HL-60 (cell line): ENCODE results near the gene CRYBG2.

Experiments used
- DNase-seq, 2 experiments: peaks; one replicate each; pipeline ENCODE4 v3.0.0-alpha.2; 2010 to 2020; ENCODE audit warnings: low read depth in 1 of 2, low spot score in 1 of 2
- H3K27ac ChIP-seq: fragments of 250-450 bp; sonication (Bioruptor Pico); replicated peaks from 2 replicates; pipeline ENCODE4 v1.5.1; 2020; ENCODE audit warnings: mild to moderate bottlenecking, moderate library complexity
- H3K27me3 ChIP-seq: fragments of 250-450 bp; sonication (Bioruptor Pico); 2 replicates; pipeline ENCODE4 v1.5.1; 2021; ENCODE audit warnings: mild to moderate bottlenecking, moderate library complexity; ENCODE audit not compliant: insufficient read depth, poor library complexity, severe bottlenecking
- H3K4me3 ChIP-seq: replicated peaks from 2 replicates; pipeline ENCODE4 v1.5.1; 2011; ENCODE audit warnings: mild to moderate bottlenecking, control low read depth, low read length; ENCODE audit not compliant: insufficient read depth
- GABPA ChIP-seq: IDR thresholded peaks from 2 replicates; pipeline ENCODE4 v1.6.1; 2012; ENCODE audit warnings: low read depth
- POLR2AphosphoS5 ChIP-seq: IDR thresholded peaks from 2 replicates; pipeline ENCODE4 v1.6.1; 2012; ENCODE audit warnings: low read depth
- REST ChIP-seq: IDR thresholded peaks from 2 replicates; pipeline ENCODE4 v1.6.1; 2012; ENCODE audit warnings: low read depth; ENCODE audit not compliant: insufficient replicate concordance
- SPI1 ChIP-seq: IDR thresholded peaks from 2 replicates; pipeline ENCODE4 v1.6.1; 2012; ENCODE audit warnings: low read depth, mild to moderate bottlenecking, borderline replicate concordance
- TF ChIP-seq, protein P1 (sequence below): IDR thresholded peaks from one replicate; pipeline ENCODE4 v1.5.1; 2011; ENCODE audit warnings: low read length, control low read depth, inconsistent platforms; ENCODE audit not compliant: insufficient read depth

Gene CRYBG2

DNA sequence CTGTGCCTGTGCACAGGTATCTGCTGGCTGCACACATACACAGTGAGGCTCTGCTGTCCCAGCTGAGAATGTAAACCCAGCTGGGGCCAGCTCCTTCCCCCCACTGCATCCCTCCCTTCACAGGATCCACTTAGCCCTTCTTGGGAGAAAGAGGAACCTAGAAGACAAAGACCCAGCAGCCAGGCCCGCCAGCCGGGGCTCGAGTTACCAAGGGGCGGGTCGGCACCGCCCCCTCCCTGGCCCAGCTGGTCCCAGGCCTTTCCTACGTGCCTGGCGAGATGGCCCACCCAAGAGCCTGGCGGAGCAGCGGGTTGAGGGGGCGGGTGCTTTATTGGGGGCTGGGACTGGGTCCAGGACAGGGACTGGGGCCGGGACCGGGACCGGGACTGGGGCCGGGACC is 72.0 kb downstream of the CRYBG2 start:
- Histone ChIP-seq H3K27ac (no peak overlapping the region), H3K27me3 (no peaks in the 10 kb centered on the region), H3K4me3 (no peak overlapping the region; the same call in 1 of the 2 replicates)
- TF ChIP-seq REST (no peak), POLR2AphosphoS5 (no peak), GABPA (no peak), SPI1 (no peak)
- TF ChIP-seq, protein P1, sequence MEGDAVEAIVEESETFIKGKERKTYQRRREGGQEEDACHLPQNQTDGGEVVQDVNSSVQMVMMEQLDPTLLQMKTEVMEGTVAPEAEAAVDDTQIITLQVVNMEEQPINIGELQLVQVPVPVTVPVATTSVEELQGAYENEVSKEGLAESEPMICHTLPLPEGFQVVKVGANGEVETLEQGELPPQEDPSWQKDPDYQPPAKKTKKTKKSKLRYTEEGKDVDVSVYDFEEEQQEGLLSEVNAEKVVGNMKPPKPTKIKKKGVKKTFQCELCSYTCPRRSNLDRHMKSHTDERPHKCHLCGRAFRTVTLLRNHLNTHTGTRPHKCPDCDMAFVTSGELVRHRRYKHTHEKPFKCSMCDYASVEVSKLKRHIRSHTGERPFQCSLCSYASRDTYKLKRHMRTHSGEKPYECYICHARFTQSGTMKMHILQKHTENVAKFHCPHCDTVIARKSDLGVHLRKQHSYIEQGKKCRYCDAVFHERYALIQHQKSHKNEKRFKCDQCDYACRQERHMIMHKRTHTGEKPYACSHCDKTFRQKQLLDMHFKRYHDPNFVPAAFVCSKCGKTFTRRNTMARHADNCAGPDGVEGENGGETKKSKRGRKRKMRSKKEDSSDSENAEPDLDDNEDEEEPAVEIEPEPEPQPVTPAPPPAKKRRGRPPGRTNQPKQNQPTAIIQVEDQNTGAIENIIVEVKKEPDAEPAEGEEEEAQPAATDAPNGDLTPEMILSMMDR: no peak
- peak in 1 of 2 experiments; percentile 57 for DNase-seq

DNA sequence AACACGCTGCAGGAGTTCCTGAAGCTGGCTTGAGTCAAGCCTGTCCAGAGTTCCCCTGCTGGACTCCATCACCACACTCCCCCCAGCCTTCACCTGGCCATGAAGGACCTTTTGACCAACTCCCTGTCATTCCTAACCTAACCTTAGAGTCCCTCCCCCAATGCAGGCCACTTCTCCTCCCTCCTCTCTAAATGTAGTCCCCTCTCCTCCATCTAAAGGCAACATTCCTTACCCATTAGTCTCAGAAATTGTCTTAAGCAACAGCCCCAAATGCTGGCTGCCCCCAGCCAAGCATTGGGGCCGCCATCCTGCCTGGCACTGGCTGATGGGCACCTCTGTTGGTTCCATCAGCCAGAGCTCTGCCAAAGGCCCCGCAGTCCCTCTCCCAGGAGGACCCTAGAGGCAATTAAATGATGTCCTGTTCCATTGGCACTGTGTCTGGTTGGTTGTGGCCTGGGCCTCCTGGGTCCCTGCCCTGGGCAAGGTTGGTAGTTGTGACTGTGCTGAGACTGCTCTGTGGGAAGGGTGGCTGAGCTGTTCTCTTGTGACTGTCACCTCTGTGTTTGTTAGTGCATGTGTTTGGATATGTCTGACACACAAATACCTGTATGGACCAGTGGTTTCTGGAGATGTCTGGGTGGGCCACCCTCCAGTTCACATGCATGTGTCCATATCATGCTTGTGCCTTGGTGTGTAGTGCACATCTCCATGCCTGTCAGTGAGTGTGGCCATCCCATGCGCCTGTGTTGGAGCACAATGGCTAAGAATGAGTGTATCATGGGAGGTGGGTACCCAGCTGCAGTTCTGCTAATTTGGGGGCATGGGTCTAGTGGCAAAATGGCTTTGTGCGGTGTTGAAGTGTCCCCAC is 72.6 kb downstream of the CRYBG2 start:
- H3K27ac ChIP-seq: no peak overlapping the region; the same call in 1 of the 2 replicates

GRCh38 chr1:26280333-26281042 is 73.4 kb downstream of the CRYBG2 start:
- no peak for TF ChIP-seq GABPA
- peak; percentile 43; the same call in 1 of the 2 replicates for TF ChIP-seq SPI1
- TF ChIP-seq, protein P1: no peak
- 0 out of 2 replicates have a peak, but pooled peaks have one; percentile 10 for TF ChIP-seq POLR2AphosphoS5
- no peak for TF ChIP-seq REST
- H3K27me3 ChIP-seq: no peaks in the 10 kb centered on the region
- peak overlapping the region; percentile 88 for H3K27ac ChIP-seq
- peak; percentile 62 to 83 for DNase-seq
- peak overlapping the region; percentile 75 for H3K4me3 ChIP-seq

More for the DNA sequence above, 72.6 kb downstream of the CRYBG2 start:
- Histone ChIP-seq H3K27me3 (no peaks in the 10 kb centered on the region), H3K4me3 (peak overlapping the region; percentile 75)
- TF ChIP-seq POLR2AphosphoS5: peak; percentile 48; the same call in 1 of the 2 replicates
- no peak for TF ChIP-seq GABPA
- DNase-seq: no peak
